ENCODE data around the gene LRCH4. TPM values are rescaled to one million over a fixed set of nuclear protein-coding genes. Genes with fewer than 3 reads are reported as not detected.
A peak's percentile ranks its signal among the peaks of the same experiment; 100 is the strongest.

LRCH4 gene
- total and polyA plus RNA-seq, 2 of the 13 experiments (the other 11 are each of a cell fraction or from before 2014, with no cell fraction given): 7.0 to 9.3 TPM

DNA sequence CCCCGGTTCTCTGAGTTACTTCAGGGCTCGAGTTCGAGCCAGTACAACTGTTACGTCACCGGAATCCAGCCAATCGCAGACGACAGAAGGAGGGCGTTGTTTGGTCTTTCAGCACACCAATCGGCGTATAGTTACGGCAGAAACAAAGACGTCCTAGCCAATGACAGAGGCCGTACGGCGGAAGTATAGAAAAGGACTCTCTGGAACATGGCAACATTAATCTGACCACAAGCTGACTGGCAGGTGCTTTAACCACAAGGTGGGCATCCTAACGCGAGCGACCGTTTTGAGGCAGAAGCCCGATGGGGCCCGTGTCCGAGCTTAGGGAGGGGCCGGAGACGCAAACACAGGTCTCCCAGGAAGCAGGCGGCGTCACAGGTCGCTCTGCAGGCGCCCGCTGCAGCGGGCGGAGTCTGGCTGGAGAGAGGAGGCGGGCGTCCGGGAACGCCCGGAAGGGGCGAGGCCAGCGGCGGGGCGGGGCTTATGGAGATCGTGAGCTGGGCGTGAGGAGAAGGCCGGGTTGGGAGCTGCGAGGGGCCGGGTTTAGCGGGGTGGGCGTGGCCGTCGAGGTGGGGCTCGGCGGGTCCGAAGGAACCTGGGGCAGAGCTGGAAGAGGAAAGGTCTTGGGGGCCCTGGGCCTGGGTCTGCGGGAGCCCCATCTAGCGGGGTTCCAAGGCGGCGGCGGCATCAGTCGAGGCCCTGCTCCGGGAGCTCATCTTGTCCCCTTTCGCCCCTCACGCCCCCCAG lies 26.2 kb upstream of the LRCH4 start, which contains the start of gene MOSPD3 (continued):
- TF ChIP-seq JUN (CRISPR knock-in tag; IDR thresholded peaks at IDR 0.05) (no peak), FOXC1 (CRISPR knock-in tag; IDR thresholded peaks at IDR 0.05; ENCODE audit: borderline replicate concordance) (peak; percentile 58; the same call in 1 of the 2 replicates), POLR2A (IDR thresholded peaks at IDR 0.05; ENCODE audit: insufficient read depth in 1 of 2, low read depth in 2 of 2, low read length in 2 of 2) (peak; percentile 60 to 78), RELA (CRISPR knock-in tag; IDR thresholded peaks at IDR 0.05) (peak; percentile 59; the same call in 1 of the 2 replicates), ZNF3 (CRISPR knock-in tag; IDR thresholded peaks at IDR 0.05) (no peak), IKZF4 (CRISPR knock-in tag; IDR thresholded peaks at IDR 0.05; ENCODE audit: borderline replicate concordance, low read depth, not compliant biosample characterization) (no peak), ZFY (CRISPR knock-in tag; IDR thresholded peaks at IDR 0.05) (no peak; the same call in 1 of the 2 replicates), ARID2 (CRISPR knock-in tag; IDR thresholded peaks at IDR 0.05; ENCODE audit: borderline replicate concordance) (no peak), ZNF121 (CRISPR knock-in tag; IDR thresholded peaks at IDR 0.05) (no peak), ARHGAP35 (CRISPR knock-in tag; IDR thresholded peaks at IDR 0.05; ENCODE audit: borderline replicate concordance) (no peak), ZNF136 (CRISPR knock-in tag; IDR thresholded peaks at IDR 0.05; ENCODE audit: low read depth) (no peak; the same call in 1 of the 2 replicates), ZNF451 (CRISPR knock-in tag; IDR thresholded peaks at IDR 0.05) (no peak), ELK4 (CRISPR knock-in tag; IDR thresholded peaks at IDR 0.05; ENCODE audit: borderline replicate concordance) (no peak), ELF3 (CRISPR knock-in tag; IDR thresholded peaks at IDR 0.05) (0 out of 2 replicates have a peak, but pooled peaks have one; percentile 22), ZNF350 (CRISPR knock-in tag; IDR thresholded peaks at IDR 0.05; ENCODE audit: borderline replicate concordance, low read depth) (no peak; the same call in 1 of the 2 replicates), ARID4A (CRISPR knock-in tag; IDR thresholded peaks at IDR 0.05; ENCODE audit: borderline replicate concordance) (peak; percentile 80; the same call in 1 of the 2 replicates), MIXL1 (CRISPR knock-in tag; IDR thresholded peaks at IDR 0.05) (no peak)
- TF ChIP-seq, protein P1, sequence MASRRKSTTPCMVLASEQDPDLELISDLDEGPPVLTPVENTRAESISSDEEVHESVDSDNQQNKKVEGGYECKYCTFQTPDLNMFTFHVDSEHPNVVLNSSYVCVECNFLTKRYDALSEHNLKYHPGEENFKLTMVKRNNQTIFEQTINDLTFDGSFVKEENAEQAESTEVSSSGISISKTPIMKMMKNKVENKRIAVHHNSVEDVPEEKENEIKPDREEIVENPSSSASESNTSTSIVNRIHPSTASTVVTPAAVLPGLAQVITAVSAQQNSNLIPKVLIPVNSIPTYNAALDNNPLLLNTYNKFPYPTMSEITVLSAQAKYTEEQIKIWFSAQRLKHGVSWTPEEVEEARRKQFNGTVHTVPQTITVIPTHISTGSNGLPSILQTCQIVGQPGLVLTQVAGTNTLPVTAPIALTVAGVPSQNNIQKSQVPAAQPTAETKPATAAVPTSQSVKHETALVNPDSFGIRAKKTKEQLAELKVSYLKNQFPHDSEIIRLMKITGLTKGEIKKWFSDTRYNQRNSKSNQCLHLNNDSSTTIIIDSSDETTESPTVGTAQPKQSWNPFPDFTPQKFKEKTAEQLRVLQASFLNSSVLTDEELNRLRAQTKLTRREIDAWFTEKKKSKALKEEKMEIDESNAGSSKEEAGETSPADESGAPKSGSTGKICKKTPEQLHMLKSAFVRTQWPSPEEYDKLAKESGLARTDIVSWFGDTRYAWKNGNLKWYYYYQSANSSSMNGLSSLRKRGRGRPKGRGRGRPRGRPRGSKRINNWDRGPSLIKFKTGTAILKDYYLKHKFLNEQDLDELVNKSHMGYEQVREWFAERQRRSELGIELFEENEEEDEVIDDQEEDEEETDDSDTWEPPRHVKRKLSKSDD (CRISPR knock-in tag; IDR thresholded peaks at IDR 0.05; ENCODE audit: low read depth): no peak
- TF ChIP-seq, protein P2, sequence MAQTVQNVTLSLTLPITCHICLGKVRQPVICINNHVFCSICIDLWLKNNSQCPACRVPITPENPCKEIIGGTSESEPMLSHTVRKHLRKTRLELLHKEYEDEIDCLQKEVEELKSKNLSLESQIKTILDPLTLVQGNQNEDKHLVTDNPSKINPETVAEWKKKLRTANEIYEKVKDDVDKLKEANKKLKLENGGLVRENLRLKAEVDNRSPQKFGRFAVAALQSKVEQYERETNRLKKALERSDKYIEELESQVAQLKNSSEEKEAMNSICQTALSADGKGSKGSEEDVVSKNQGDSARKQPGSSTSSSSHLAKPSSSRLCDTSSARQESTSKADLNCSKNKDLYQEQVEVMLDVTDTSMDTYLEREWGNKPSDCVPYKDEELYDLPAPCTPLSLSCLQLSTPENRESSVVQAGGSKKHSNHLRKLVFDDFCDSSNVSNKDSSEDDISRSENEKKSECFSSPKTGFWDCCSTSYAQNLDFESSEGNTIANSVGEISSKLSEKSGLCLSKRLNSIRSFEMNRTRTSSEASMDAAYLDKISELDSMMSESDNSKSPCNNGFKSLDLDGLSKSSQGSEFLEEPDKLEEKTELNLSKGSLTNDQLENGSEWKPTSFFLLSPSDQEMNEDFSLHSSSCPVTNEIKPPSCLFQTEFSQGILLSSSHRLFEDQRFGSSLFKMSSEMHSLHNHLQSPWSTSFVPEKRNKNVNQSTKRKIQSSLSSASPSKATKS (CRISPR knock-in tag; IDR thresholded peaks at IDR 0.05): no peak

Measured in HepG2 (cell line).